Mesangial cell (primary cell): ENCODE measurements around the gene RAB11FIP2. TPM values are rescaled to one million over a fixed set of nuclear protein-coding genes. Genes with fewer than 3 reads are reported as not detected.

Experiments used
- total RNA-seq: library from RNA; depleted of rRNA; stranded (reverse); fragments of >200 nt; gene quantifications from 2 replicates; pipeline ENCODE4 v1.2.3, GENCODE V29; 2015

RAB11FIP2 gene
- total RNA-seq: 5.1 and 7.7 TPM in 2 replicates

GRCh38 chr10:118046395-118047156 lies at the start of gene RAB11FIP2:
TSS of gene RAB11FIP2 (minus strand) at chr10:118046941. CDS start at chr10:118046163, 778 bp downstream.

